Liver (tissue), 9 donors: Measurements from ENCODE around the gene PLPPR5. TPM values are rescaled to one million over a fixed set of nuclear protein-coding genes. Genes with fewer than 3 reads are reported as not detected.

Experiments used
- DNase-seq: peaks from one replicate; pipeline ENCODE4 v3.0.0-alpha.2; 2017; ENCODE audit warnings: low spot score
- H3K27ac ChIP-seq, 2 donors: one replicate each; pipeline ENCODE4 v1.7.0; 2013; ENCODE audit warnings: inconsistent platforms in 2 of 2, low read length in 2 of 2, control low read depth in 1 of 2, low read depth in 1 of 2, mild to moderate bottlenecking in 1 of 2
- H3K27me3 ChIP-seq, 4 donors: one replicate each; pipeline versions ENCODE4 v1.6.1 to v1.7.0; 2013; ENCODE audit warnings: low read length in 3 of 4, inconsistent platforms in 1 of 4, mild to moderate bottlenecking in 1 of 4, moderate library complexity in 1 of 4; ENCODE audit not compliant: control insufficient read depth in 4 of 4, insufficient read depth in 4 of 4
- H3K36me3 ChIP-seq, 4 donors: one replicate each; pipeline versions ENCODE4 v1.6.1 to v1.7.0; 2013; ENCODE audit warnings: low read length in 3 of 4, mild to moderate bottlenecking in 3 of 4, low read depth in 1 of 4, moderate library complexity in 1 of 4; ENCODE audit not compliant: control insufficient read depth in 4 of 4, insufficient read depth in 3 of 4
- H3K4me1 ChIP-seq, 4 donors: one replicate each; pipeline versions ENCODE4 v1.6.1 to v1.7.0; 2013; ENCODE audit warnings: low read length in 3 of 4, mild to moderate bottlenecking in 3 of 4, moderate library complexity in 1 of 4; ENCODE audit not compliant: control insufficient read depth in 4 of 4, insufficient read depth in 4 of 4
- H3K4me3 ChIP-seq, 3 donors: one replicate each; pipeline versions ENCODE4 v1.6.1 to v1.7.0; 2013; ENCODE audit warnings: low read length in 3 of 3, control low read depth in 1 of 3, low read depth in 1 of 3, mild to moderate bottlenecking in 1 of 3
- H3K9ac ChIP-seq, 2 donors: one replicate each; pipeline ENCODE4 v1.7.0; 2013; ENCODE audit warnings: low read length in 2 of 2, mild to moderate bottlenecking in 2 of 2, moderate library complexity in 2 of 2, control low read depth in 1 of 2, low read depth in 1 of 2
- H3K9me3 ChIP-seq, 4 donors: one replicate each; pipeline versions ENCODE4 v1.6.1 to v1.7.0; 2013; ENCODE audit warnings: low read length in 3 of 4; ENCODE audit not compliant: control insufficient read depth in 4 of 4
- EGR1 ChIP-seq, 2 donors: IDR thresholded peaks; 2 replicates each; pipeline ENCODE4 v1.6.1; 2016 to 2018; ENCODE audit warnings: antibody characterized with exemption in 2 of 2, low read depth in 2 of 2
- FOXA1 ChIP-seq: IDR thresholded peaks from 2 replicates; pipeline ENCODE4 v1.6.1; 2016; ENCODE audit warnings: antibody characterized with exemption
- FOXA2 ChIP-seq: IDR thresholded peaks from 2 replicates; pipeline ENCODE4 v1.6.1; 2016; ENCODE audit warnings: antibody characterized with exemption
- GABPA ChIP-seq, 2 donors: IDR thresholded peaks in 1 of 2; conservative IDR thresholded peaks in 1 of 2; 2 replicates each; pipeline ENCODE4 v1.6.1; 2016; ENCODE audit warnings: antibody characterized with exemption in 2 of 2, mild to moderate bottlenecking in 1 of 2, moderate library complexity in 1 of 2
- HNF4A ChIP-seq, 2 donors: conservative IDR thresholded peaks; 2 replicates each; pipeline ENCODE4 v1.6.1; 2016; ENCODE audit warnings: antibody characterized with exemption in 2 of 2, mild to moderate bottlenecking in 2 of 2
- JUND ChIP-seq, 2 donors: IDR thresholded peaks; 2 replicates each; pipeline ENCODE4 v1.6.1; 2016; ENCODE audit warnings: antibody characterized with exemption in 2 of 2
- NR2F2 ChIP-seq: IDR thresholded peaks from 2 replicates; pipeline ENCODE4 v1.6.1; 2016; ENCODE audit warnings: antibody characterized with exemption
- RAD21 ChIP-seq, 2 donors: IDR thresholded peaks; 2 replicates each; pipeline ENCODE4 v1.6.1; 2016; ENCODE audit warnings: antibody characterized with exemption in 2 of 2, mild to moderate bottlenecking in 2 of 2
- REST ChIP-seq: IDR thresholded peaks from 2 replicates; pipeline ENCODE4 v1.6.1; 2016; ENCODE audit warnings: antibody characterized with exemption, mild to moderate bottlenecking
- RXRA ChIP-seq, 2 donors: IDR thresholded peaks; 2 replicates each; pipeline ENCODE4 v1.6.1; 2017 to 2018; ENCODE audit warnings: antibody characterized with exemption in 2 of 2, mild to moderate bottlenecking in 1 of 2
- SP1 ChIP-seq: IDR thresholded peaks from 2 replicates; pipeline ENCODE4 v1.6.1; 2018; ENCODE audit warnings: antibody characterized with exemption, mild to moderate bottlenecking
- TAF1 ChIP-seq: conservative IDR thresholded peaks from 2 replicates; pipeline ENCODE4 v1.6.1; 2016; ENCODE audit warnings: antibody characterized with exemption, mild to moderate bottlenecking
- YY1 ChIP-seq: IDR thresholded peaks from 2 replicates; pipeline ENCODE4 v1.6.1; 2016; ENCODE audit warnings: antibody characterized with exemption, mild to moderate bottlenecking
- ZBTB33 ChIP-seq: IDR thresholded peaks from 2 replicates; pipeline ENCODE4 v1.6.1; 2016; ENCODE audit warnings: antibody characterized with exemption
- WGBS: extraction: QIAGEN DNeasy Blood & Tissue Kit; methylation state at CpG from one replicate; pipeline ENCODE4 v1.1.7; 2013; 5-methylcytosine and 5-hydroxymethylcytosine counted together
- polyA plus RNA-seq, 2 donors: library from polyadenylated mRNA; stranded (reverse) in 1 of 2; unstranded in 1 of 2; fragments of 200-250 nt in 1 of 2; fragments of >200 nt in 1 of 2; fragmentation: Nextera tagmentation in 1 of 2; extraction: Ambion mirVana in 1 of 2; gene quantifications; one replicate each; pipeline versions ENCODE4 v1.2.1 to v1.2.3, GENCODE V29; 2013 to 2015
- total RNA-seq, 2 donors: library from RNA; depleted of rRNA; stranded (reverse); fragments of >200 nt; gene quantifications; one replicate each; pipeline ENCODE4 v1.2.3, GENCODE V29; 2014
- TF ChIP-seq, protein P1 (sequence below): IDR thresholded peaks from 2 replicates; pipeline ENCODE4 v1.6.1; 2016; ENCODE audit warnings: antibody characterized with exemption
- TF ChIP-seq, protein P2 (sequence below): fragments of 150-350 bp; IDR thresholded peaks from 2 replicates; pipeline ENCODE4 v1.5.1; 2017; ENCODE audit warnings: improper control_type of control experiment, low read depth, low read length; ENCODE audit not compliant: missing input control
- TF ChIP-seq, protein P3 (sequence below): IDR thresholded peaks from 2 replicates; pipeline ENCODE4 v1.6.1; 2016; ENCODE audit warnings: antibody characterized with exemption
- donor health status: healthy.
- donor health status: healthy.
- donor health status: healthy.
- donor health status: healthy.
- donor health status: healthy.

PLPPR5 gene
- total and polyA plus RNA-seq, 4 donors, result not detected

- Histone ChIP-seq H3K4me3 (no peak overlapping the region), H3K9ac (no peak overlapping the region), H3K36me3 (no peaks in the 10 kb centered on the region), H3K27me3 (no peaks in the 10 kb centered on the region), H3K27ac (no peak overlapping the region), H3K9me3 (peaks cover 0 to 3% (median 1%) of the 10 kb centered on the region in 4 donors), H3K4me1 (no peaks in the 10 kb centered on the region)
- no peak for DNase-seq
- TF ChIP-seq JUND (IDR thresholded peaks at IDR 0.05) (no peak), ZBTB33 (no peak), FOXA1 (no peak), FOXA2 (no peak), EGR1 (IDR thresholded peaks at IDR 0.05; ENCODE audit: low read depth in 2 of 2) (no peak), RXRA (IDR thresholded peaks at IDR 0.05) (no peak), REST (no peak), TAF1 (no peak), SP1 (no peak), RAD21 (IDR thresholded peaks at IDR 0.05) (no peak), HNF4A (conservative IDR thresholded peaks at IDR 0.05) (no peak), GABPA (IDR thresholded peaks at IDR 0.05 in 1 of 2, conservative IDR thresholded peaks at IDR 0.05 in 1 of 2) (no peak), NR2F2 (no peak), YY1 (no peak)
- TF ChIP-seq, protein P1, sequence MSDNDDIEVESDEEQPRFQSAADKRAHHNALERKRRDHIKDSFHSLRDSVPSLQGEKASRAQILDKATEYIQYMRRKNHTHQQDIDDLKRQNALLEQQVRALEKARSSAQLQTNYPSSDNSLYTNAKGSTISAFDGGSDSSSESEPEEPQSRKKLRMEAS, result no peak
- TF ChIP-seq, protein P2, sequence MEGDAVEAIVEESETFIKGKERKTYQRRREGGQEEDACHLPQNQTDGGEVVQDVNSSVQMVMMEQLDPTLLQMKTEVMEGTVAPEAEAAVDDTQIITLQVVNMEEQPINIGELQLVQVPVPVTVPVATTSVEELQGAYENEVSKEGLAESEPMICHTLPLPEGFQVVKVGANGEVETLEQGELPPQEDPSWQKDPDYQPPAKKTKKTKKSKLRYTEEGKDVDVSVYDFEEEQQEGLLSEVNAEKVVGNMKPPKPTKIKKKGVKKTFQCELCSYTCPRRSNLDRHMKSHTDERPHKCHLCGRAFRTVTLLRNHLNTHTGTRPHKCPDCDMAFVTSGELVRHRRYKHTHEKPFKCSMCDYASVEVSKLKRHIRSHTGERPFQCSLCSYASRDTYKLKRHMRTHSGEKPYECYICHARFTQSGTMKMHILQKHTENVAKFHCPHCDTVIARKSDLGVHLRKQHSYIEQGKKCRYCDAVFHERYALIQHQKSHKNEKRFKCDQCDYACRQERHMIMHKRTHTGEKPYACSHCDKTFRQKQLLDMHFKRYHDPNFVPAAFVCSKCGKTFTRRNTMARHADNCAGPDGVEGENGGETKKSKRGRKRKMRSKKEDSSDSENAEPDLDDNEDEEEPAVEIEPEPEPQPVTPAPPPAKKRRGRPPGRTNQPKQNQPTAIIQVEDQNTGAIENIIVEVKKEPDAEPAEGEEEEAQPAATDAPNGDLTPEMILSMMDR, result no peak
- TF ChIP-seq, protein P3, sequence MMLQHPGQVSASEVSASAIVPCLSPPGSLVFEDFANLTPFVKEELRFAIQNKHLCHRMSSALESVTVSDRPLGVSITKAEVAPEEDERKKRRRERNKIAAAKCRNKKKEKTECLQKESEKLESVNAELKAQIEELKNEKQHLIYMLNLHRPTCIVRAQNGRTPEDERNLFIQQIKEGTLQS, result no peak
- whole genome bisulfite sequencing, result 90% methylated on average over 2 of the region's 2 CpGs
Observed at GRCh38 chr1:98985687-98986086, 19.0 kb downstream of the PLPPR5 start.
